ENCODE data around the gene ZNF483. TPM values are rescaled to one million over a fixed set of nuclear protein-coding genes. Genes with fewer than 3 reads are reported as not detected.

ZNF483 gene
- total RNA-seq, 1 donor from 2014 or later, result 2.2 TPM

DNA sequence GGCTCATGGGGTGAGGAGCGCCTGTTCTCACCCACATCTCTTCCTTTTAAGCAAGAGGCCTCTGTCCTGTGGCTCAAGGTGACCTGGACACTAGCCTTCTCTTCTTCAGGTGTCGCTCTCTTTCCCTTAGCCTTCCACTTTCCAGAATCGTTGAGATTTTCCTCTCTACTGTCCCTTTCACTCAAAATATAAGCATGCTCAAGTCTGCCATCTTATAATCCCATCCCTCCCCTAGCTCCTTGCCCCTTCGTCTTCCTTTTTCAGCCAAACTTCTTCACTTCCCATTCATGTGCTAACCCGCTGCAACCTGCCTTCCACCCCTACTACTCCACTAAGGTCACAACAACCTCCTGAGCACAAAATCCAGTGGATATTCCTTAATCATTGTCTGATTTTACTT is 61.4 kb downstream of the ZNF483 start:
- TF ChIP-seq, protein P1, sequence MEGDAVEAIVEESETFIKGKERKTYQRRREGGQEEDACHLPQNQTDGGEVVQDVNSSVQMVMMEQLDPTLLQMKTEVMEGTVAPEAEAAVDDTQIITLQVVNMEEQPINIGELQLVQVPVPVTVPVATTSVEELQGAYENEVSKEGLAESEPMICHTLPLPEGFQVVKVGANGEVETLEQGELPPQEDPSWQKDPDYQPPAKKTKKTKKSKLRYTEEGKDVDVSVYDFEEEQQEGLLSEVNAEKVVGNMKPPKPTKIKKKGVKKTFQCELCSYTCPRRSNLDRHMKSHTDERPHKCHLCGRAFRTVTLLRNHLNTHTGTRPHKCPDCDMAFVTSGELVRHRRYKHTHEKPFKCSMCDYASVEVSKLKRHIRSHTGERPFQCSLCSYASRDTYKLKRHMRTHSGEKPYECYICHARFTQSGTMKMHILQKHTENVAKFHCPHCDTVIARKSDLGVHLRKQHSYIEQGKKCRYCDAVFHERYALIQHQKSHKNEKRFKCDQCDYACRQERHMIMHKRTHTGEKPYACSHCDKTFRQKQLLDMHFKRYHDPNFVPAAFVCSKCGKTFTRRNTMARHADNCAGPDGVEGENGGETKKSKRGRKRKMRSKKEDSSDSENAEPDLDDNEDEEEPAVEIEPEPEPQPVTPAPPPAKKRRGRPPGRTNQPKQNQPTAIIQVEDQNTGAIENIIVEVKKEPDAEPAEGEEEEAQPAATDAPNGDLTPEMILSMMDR (conservative IDR thresholded peaks at IDR 0.05; ENCODE audit: low read depth, low read length), result no peak
- H3K4me3 ChIP-seq (ENCODE audit: low read depth, low read length), result no peak overlapping the region
- DNase-seq (ENCODE audit: low read depth), result no peak

DNA sequence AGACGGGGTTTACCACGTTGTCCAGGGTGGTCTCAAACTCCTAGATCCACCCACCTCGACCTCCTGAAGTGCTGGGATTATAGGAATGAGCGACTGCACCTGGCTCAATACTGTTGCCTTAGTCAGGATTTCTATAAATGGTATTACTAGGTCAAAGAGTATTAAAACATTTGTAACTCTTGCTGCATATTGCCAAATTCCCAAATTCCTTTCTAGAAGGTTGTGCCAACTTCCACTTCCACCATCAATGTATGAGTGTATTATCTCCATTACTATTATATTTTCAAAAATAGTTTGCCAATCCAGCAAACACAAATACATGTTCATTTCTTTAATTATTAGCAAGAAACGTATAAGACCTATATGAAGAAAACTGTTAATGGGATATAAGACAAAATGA is 63.9 kb downstream of the ZNF483 start:
- TF ChIP-seq, protein P1 (conservative IDR thresholded peaks at IDR 0.05; ENCODE audit: low read depth, low read length), result no peak
- no peak for DNase-seq (ENCODE audit: low read depth)
- no peak overlapping the region for H3K4me3 ChIP-seq (ENCODE audit: low read depth, low read length)

DNA sequence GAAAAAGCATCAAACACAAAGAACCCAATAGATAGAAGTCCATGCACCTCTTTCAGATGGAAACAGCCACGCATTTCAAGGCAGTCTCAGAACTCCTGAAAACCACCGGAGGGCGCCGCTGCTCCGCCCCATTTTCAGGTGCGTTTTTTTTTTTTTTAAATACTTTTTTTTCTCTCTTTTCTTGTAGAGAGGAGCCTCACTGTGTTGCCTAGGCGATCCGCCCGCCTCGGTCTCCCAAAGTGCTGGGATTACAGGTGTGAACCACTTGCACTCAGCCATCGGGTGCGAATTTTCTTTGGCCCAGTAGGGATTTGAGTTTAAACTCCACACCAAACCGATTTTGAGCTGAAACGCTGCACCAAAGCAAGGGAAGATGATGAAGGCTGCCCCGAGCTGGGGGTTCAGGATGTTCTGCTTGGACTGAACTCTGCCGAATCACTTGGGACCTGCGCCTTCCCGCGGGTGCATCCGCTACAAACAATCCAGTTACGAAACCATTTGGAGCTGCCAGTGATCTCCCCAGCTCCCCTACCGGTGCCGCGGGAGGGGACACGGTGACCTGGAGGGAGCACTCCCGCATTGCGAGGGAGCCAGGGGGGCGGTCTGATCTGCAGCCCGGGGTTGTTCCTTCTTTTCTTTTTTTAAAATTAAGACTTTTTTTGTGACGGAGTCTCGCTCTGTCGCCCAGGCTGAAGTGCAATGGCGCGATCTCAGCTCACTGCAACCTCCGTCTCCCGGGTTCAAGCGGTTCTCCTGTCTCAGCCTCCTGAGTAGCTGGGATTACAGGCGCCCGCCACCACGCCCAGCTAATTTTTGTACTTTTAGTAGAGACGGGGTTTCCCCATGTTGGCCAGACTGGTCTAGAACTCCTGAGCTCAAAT is 73.1 kb downstream of the ZNF483 start:
- TF ChIP-seq, protein P1 (conservative IDR thresholded peaks at IDR 0.05; ENCODE audit: low read depth, low read length), result peak; percentile 81
- H3K4me3 ChIP-seq (ENCODE audit: low read depth, low read length), result peak overlapping the region; percentile 84
- no peak for DNase-seq (ENCODE audit: low read depth)

DNA sequence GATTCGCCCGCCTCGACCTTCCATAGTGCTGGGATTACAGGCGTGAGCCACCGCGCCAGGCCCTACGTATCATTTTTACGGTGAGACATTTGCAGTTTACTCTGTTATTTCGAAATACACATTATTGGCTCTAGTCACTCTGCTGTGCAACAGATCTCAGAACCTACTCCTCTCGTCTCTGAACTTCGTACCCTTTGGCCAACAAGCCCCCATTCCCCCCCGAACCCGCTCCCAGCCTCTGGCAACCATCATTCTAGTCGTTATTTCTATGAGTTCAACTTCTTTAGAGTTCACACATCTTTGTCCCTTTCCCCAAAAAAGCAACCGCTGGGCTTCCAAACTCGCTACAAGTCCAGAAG is 73.7 kb downstream of the ZNF483 start:
- no peak for DNase-seq (ENCODE audit: low read depth)
- TF ChIP-seq, protein P1 (conservative IDR thresholded peaks at IDR 0.05; ENCODE audit: low read depth, low read length), result no peak
- H3K4me3 ChIP-seq (ENCODE audit: low read depth, low read length), result peak overlapping the region; percentile 84

DNA sequence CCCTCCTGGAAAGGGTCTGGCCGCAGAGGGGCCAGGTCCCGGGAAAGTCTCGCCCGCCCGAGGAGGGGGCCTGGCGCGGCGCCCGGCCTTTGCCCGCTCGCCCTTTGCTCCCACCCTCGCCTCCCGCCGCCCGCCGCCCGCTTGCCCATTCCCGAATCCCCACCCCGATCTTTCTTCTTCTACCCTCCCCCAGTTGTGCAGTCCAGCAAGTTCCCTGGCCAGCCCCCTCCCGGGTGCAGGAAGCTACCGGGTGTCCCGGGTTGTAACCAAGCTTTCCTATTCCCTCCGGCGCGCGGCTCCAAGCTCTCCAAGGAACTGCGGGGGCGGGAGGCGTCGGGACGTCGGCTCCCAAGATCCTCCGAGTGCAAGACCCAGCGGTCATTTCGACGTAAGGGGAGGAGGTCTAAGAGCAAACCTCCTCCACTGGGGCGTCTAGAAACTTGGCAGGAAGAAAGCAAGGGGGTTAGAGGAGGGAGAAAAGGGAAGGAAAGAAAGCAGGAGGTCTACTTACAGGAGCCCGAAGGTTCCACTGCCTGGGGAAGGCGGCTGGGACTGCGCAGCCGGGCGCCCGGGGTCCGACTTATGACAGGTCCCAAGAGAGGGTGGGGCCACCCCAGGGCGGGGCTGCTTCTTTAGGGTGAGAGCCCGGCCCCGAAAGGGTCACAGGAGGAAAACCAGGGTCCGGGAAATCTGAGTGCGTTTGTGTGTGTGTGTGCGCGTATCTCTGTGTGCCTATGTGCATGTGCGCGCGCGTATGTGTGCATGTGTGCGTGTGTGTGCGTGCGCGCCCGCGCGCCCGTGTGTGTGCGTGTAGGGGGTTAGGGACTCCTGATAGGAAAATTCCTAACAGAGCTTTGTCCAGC is 74.3 kb downstream of the ZNF483 start, which contains the start of gene PTGR1:
Gene PTGR1 (minus strand): TSS at position 556 of the 863 bp plus-strand sequence. CDS start 2,225 bp downstream, outside the sequence.
- DNase-seq (ENCODE audit: low read depth), result peak; percentile 43
- TF ChIP-seq, protein P1 (conservative IDR thresholded peaks at IDR 0.05; ENCODE audit: low read depth, low read length), result no peak
- peak within 1 kb of the TSS; percentile 84 for H3K4me3 ChIP-seq (ENCODE audit: low read depth, low read length)

DNA sequence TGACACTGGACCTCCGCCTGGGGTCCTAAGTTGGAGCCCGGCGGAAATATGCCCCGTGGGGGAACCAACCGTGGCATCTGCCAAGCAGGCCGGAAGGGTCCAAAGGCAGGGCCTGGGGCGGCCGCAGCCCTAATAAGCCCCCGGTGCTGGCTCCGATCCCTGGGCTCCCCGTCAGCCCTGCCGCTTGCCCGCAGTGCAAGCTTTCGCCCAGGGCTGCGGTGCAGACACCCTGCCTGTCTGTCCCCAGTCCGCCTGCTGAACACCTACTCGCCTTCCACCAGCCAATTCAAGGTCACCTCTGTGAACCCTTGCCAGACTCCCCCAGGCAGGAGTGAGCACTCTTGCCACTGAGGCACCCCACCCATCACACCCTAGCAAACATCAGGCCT is 75.0 kb downstream of the ZNF483 start:
- DNase-seq (ENCODE audit: low read depth), result no peak
- TF ChIP-seq, protein P1 (conservative IDR thresholded peaks at IDR 0.05; ENCODE audit: low read depth, low read length), result no peak
- peak overlapping the region; percentile 84 for H3K4me3 ChIP-seq (ENCODE audit: low read depth, low read length)
